Raji (cell line): Measurements from ENCODE around the gene DCC.

ENCODE experiments used
- POLR2A ChIP-seq: IDR thresholded peaks from 2 replicates; pipeline ENCODE4 v1.6.1; 2011; ENCODE audit warnings: low read depth, low read length, control low read depth; ENCODE audit not compliant: insufficient read depth

The DCC gene

DNA sequence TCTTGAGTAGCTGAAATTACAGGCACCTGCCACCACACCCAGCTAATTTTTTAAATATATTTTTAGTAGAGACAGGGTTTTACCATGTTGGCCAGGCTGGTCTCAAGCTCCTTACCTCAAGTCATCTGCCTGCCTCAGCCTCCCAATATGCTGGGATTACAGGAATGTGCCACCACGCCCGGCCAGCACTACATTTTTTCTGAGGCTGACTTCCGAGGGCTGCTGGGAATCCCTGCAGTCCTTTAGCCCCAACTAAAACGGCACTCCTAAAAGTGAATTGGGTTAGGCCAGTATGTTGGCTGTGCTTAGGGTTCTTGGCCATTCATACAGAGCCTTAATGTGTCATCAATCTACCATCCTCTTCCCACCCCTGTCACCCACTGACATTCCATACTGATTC lies 375.4 kb downstream of the DCC start:
- no peak for TF ChIP-seq POLR2A

DNA sequence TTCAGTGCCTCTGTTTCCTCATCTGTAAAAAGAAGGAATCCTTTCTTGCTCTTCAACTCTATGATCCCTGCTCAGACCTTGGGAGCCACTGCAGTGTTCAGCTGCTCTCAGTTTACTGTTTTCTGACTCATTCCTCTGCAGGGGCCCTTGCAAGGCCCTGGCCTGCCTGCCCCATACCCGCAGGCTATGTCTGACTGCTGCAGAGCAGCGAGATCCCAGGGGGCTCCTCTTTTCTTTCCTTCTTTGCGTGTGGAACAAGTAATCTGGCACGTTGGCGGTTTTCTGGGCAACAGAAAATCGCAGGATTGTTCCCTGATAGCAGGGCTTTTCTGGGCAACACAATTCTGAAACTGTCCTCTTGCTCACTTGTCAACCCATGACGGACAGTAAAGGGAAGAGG lies 376.0 kb downstream of the DCC start:
- no peak for TF ChIP-seq POLR2A

GRCh38 chr18:52716973-52717372 lies 377.0 kb downstream of the DCC start:
- no peak for TF ChIP-seq POLR2A

DNA sequence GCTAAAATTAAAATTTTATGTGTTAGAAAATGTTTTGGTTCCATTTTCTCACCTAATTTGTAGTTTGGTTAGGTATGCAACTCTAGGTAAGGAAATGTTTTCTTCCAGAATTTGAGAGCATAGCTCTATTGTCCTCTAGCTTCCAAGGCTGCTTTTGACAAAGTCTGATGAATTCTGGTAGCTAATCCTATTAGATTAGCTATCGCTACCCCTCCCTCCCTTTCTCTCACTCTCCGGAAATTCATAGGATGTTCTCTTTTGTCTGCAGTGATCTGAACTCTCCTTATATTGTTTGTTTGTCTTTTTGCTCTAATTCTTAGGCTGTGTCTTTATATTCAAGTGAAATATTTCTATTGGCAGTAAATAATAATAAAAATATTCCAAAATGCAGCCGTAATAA lies 382.9 kb downstream of the DCC start:
- no peak for TF ChIP-seq POLR2A

DNA sequence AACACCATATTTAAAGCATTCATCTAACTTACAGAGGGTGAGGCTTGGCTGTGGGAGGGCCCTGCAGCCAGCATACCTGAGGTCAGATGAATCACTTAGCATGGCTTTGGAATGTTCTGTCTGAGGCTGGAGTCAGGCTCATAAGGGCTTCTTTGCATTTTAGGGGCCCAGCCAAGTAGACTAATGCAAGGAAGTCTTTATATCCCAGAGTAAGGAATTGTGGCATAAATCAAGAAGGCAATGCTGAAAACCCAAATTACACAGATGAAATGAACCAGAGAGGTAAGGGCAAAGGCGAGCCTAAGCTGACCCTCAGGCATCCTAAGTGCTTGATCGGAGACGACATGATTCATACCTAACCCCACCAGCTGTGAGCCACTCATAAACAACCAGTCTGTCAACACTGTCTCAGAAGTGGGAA lies 383.6 kb downstream of the DCC start:
- TF ChIP-seq POLR2A, result no peak

GRCh38 chr18:52730972-52731619 lies 391.1 kb downstream of the DCC start:
- no peak for TF ChIP-seq POLR2A

GRCh38 chr18:52738946-52739345 lies 398.9 kb downstream of the DCC start:
- no peak for TF ChIP-seq POLR2A

DNA sequence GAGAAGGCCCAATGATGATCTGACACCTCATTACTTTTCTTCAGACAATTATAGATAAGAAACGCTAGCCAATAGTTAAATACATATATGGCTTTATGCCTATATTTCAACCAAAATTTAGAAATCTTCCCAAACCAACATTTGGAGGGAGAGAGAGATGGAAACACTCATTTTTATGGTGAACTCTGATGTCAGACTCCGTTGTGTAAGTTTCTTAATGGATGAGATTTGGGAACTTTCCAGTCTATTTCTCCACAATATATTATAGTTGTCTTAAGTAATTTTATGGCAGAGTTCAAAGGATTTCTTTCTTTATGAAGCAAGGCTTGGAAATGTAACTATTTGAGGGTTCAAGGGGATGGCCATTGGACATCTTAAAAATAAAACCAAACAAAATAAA lies 407.0 kb downstream of the DCC start:
- no peak for TF ChIP-seq POLR2A

DNA sequence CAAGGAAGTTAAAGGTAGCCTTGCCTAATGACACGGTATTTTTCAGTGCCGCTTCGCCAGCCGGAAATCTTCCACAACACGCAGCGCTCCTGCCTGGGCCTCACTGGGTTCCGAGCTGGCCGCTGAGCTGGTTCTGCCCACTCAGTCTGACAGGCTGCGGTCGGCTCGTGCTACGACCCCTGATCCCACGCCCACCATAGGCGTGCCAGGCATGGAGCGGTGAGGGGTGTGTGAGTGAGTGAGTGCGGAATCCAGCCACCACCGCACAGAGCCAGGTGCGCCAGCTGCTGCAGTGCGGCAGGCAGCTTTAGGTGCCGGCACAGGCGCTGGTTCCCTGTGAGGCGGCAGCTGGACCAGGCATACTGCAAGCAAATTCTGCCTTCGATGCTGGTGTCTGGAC lies 407.9 kb downstream of the DCC start:
- no peak for TF ChIP-seq POLR2A

GRCh38 chr18:52748343-52748742 lies 408.3 kb downstream of the DCC start:
- no peak for TF ChIP-seq POLR2A

- no peak for TF ChIP-seq POLR2A
Measured at GRCh38 chr18:52749542-52749941, 409.5 kb downstream of the DCC start.

GRCh38 chr18:52750995-52751394 lies 411.0 kb downstream of the DCC start:
- TF ChIP-seq POLR2A, result no peak

DNA sequence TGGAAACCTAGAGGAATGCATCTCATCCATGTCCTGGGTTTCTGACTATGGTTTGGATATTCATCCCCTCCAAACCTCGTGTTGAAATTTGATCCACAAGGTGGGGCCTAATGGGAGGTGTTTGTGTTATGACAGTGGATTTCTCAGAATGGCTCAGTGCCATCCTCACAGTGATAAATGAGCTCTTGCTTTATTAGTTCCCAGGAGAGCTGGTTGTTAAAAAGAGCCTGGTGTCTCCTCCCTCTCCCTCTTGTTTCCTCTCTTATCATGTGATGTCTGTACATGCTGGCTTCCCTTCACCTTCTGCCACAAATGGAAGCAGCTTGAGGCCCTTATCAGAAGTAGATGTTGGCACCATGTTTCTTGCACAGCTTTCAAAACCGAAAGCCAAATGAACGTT lies 424.3 kb downstream of the DCC start:
- TF ChIP-seq POLR2A, result no peak

DNA sequence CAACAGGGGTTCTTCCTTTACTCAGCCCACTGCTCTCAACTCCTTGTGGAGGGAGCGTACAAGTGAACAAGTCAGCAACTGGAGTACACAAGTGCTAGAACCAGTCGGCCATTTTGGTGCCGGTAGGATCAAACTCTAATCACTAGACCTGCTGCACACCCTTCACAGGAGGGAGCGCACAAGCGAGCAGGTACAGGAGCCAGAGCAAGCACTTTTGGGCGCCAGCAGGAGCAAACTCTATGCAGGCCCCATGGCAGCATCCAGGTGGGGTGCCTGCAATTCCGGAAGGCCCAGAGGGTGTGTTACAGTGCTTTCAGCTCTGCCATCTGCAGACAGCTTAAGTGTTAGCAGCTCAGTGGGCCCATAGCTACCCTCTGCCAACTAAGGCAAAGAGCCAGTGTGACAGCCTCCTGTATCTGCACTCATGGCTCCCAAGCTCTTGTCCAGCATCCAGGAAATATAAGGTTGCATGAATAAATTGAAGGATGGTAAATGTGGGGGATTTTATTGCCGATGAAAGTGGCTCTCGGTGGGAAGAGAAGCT lies 426.1 kb downstream of the DCC start:
- TF ChIP-seq POLR2A, result no peak

DNA sequence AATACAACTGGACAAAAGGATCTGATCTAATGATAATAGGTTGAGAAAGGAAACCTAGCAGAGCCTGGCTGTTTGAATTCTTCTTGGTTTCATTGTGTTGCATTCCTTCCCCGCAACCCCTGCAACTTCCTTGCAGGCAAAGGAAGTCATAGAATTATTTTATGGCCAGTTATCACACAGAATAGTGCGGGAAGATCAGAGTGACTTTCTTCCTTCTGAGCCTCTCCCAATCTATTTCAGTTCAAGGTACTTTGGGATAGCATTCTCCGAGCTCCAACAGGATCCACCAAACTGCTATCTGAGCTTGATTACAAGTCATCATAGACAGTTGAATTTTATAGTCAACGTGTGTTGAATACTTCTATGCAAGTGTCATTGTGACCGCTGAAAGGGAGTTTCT lies 441.1 kb downstream of the DCC start:
- no peak for TF ChIP-seq POLR2A

- no peak for TF ChIP-seq POLR2A
Measured at GRCh38 chr18:52791321-52791720, 451.3 kb downstream of the DCC start.

DNA sequence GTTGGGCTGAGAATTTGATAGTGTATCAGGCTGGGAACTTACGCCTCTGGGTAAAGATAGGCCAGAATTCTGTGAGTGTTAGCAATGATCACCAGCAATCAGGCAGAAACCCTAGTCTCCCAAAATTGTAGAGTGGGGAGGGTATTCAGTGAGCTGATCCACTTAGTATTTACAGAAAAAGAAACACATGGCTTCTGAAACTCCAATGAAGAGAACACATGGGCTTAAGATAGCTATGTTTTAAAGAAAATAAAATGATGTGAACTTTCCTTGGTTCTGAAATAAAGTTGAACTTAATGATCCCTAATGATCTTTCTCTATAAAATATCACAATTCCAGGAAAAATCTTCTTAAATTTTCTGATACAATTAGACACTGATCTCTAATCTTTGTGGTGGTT lies 472.8 kb downstream of the DCC start:
- no peak for TF ChIP-seq POLR2A
